WERI-Rb-1 (cell line): ENCODE measurements around the gene DSCAM.
A peak's percentile ranks its signal among the peaks of the same experiment; 100 is the strongest.
"Not testable (repeated sequence)": the region's sequence is repeated elsewhere in the genome, so short reads cannot be mapped to it uniquely, and the experiment has no call there.

Source experiments
- DNase-seq: peaks from one replicate; pipeline ENCODE4 v3.0.0-alpha.2; 2020
- H3K27ac ChIP-seq: fragments of 250-450 bp; sonication (Bioruptor Pico); 2 replicates; pipeline ENCODE4 v1.5.1; 2020; ENCODE audit warnings: mild to moderate bottlenecking, moderate library complexity
- H3K27me3 ChIP-seq: fragments of 250-450 bp; sonication (Bioruptor Pico); 2 replicates; pipeline ENCODE4 v1.5.1; 2021; ENCODE audit warnings: mild to moderate bottlenecking, low read depth, moderate library complexity; ENCODE audit not compliant: insufficient read depth, severe bottlenecking
- H3K36me3 ChIP-seq: fragments of 250-450 bp; sonication (Bioruptor Pico); 2 replicates; pipeline ENCODE4 v1.5.1; 2020; ENCODE audit warnings: mild to moderate bottlenecking, moderate library complexity
- H3K4me3 ChIP-seq: 2 replicates; pipeline ENCODE4 v1.5.1; 2011; ENCODE audit warnings: low read depth, mild to moderate bottlenecking, control low read depth, low read length
- H3K9me3 ChIP-seq: fragments of 250-450 bp; sonication (Bioruptor Pico); 2 replicates; pipeline ENCODE4 v1.5.1; 2021; ENCODE audit warnings: mild to moderate bottlenecking, moderate library complexity; ENCODE audit not compliant: severe bottlenecking
- TF ChIP-seq, protein P1 (sequence below): IDR thresholded peaks from 2 replicates; pipeline ENCODE4 v1.5.1; 2011; ENCODE audit warnings: low read depth, mild to moderate bottlenecking, control low read depth, inconsistent platforms, low read length

The DSCAM gene

DNA sequence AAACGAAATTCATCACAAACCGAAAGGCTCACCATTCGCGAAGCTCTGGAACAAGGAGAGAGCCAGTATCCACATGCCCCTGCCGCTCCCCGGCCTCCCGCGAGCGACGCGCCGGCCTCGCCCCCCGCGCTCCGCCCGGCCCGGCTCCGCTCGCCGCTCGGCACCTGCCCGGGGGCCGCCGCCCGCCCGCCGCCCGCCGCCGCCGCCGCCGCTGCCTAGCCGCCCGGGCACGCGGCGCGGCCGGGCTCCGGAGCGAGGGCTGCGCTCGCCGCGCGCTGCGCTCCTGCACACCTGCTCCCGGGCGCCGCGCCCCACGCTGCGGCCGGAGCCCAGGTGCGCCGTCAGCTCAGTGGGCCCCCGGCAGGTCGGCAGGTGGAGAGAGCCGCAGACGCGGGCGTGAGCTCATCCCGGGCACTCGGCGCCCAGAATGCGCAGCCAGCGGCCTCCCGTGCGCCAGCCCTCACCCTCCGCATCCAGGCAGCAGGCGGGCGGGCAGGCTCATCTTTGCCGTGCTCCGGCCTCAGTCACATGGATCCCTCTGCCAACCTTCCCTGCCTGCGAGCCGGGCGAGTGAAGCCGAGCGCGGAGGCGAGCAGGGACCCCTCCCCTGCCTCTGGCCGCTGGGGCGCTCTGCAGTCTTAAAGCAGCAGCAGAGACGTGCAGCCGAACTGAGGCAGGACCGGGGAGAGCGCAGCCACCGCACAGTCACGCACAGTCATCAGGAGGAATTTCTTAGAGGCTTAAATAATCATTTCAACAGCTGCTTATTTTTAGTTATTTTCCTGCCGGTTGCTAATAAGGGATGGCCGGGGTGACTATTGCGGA is at the start of gene DSCAM:
Gene DSCAM, minus strand, starts transcription at position 572 of the 825 bp plus-strand sequence. Its CDS starts 497 bp downstream, at position 75.
- H3K36me3 ChIP-seq, result no peaks in the 10 kb centered on the region
- peaks cover 11% of the 10 kb centered on the region for H3K27me3 ChIP-seq
- peak; percentile 39 for DNase-seq
- TF ChIP-seq, protein P1, sequence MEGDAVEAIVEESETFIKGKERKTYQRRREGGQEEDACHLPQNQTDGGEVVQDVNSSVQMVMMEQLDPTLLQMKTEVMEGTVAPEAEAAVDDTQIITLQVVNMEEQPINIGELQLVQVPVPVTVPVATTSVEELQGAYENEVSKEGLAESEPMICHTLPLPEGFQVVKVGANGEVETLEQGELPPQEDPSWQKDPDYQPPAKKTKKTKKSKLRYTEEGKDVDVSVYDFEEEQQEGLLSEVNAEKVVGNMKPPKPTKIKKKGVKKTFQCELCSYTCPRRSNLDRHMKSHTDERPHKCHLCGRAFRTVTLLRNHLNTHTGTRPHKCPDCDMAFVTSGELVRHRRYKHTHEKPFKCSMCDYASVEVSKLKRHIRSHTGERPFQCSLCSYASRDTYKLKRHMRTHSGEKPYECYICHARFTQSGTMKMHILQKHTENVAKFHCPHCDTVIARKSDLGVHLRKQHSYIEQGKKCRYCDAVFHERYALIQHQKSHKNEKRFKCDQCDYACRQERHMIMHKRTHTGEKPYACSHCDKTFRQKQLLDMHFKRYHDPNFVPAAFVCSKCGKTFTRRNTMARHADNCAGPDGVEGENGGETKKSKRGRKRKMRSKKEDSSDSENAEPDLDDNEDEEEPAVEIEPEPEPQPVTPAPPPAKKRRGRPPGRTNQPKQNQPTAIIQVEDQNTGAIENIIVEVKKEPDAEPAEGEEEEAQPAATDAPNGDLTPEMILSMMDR, result no peak
- H3K4me3 ChIP-seq, result peak within 1 kb of the TSS; percentile 47
- H3K27ac ChIP-seq, result no peak within 1 kb of the TSS
- no peaks in the 10 kb centered on the region for H3K9me3 ChIP-seq

- not testable (repeated sequence) for H3K4me3 ChIP-seq, DNase-seq, H3K36me3 ChIP-seq, H3K27ac ChIP-seq, H3K27me3 ChIP-seq
- peaks cover 13% of the 10 kb centered on the region for H3K9me3 ChIP-seq
Measured at GRCh38 chr21:40895697-40896096, 48.7 kb upstream of the DSCAM start.

DNA sequence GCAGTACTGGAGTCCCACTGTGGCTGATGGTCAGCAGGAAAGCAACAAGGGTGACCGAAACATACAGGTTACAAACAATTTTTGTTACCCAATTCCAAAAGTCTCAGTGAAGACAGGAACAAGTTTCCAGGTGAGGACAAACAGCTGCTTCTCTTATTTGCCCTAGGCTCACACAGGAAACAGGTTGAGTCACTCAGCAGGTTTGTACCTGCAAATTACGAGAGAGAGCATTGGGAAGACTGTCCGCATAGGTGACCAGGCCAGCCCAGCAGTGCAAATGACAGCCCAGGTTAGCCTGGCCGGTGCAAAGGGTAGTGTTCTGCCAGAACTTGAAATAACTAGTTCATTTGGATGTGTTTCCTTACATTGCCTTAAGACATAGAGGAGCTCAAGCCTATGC is 40.0 kb upstream of the DSCAM start:
- Histone ChIP-seq H3K4me3 (no peak overlapping the region), H3K9me3 (no peaks in the 10 kb centered on the region), H3K27me3 (no peaks in the 10 kb centered on the region), H3K27ac (no peak overlapping the region), H3K36me3 (no peaks in the 10 kb centered on the region)
- TF ChIP-seq, protein P1, result no peak
- no peak for DNase-seq

DNA sequence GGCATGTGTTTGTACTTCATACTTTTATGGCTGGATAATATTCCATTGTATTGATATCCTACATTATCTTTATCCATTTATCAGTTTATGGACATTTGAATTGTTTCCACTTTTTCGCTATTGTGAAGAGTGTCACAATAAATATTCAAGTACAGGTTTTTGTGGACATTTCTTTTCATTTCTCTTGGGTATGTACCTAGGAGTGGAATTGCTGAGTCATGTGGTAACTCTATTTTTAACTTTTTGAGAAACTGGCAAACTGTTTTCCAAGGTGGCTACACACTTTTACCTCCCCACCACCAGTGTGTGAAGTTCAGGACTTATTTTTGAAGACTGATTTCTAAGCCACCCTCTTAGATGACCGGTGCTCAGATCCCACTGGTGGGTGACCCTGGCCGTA is 39.0 kb upstream of the DSCAM start:
- Histone ChIP-seq H3K4me3 (no peak overlapping the region), H3K36me3 (no peaks in the 10 kb centered on the region), H3K9me3 (no peaks in the 10 kb centered on the region), H3K27ac (no peak overlapping the region), H3K27me3 (no peaks in the 10 kb centered on the region)
- no peak for DNase-seq
- TF ChIP-seq, protein P1, result no peak

DNA sequence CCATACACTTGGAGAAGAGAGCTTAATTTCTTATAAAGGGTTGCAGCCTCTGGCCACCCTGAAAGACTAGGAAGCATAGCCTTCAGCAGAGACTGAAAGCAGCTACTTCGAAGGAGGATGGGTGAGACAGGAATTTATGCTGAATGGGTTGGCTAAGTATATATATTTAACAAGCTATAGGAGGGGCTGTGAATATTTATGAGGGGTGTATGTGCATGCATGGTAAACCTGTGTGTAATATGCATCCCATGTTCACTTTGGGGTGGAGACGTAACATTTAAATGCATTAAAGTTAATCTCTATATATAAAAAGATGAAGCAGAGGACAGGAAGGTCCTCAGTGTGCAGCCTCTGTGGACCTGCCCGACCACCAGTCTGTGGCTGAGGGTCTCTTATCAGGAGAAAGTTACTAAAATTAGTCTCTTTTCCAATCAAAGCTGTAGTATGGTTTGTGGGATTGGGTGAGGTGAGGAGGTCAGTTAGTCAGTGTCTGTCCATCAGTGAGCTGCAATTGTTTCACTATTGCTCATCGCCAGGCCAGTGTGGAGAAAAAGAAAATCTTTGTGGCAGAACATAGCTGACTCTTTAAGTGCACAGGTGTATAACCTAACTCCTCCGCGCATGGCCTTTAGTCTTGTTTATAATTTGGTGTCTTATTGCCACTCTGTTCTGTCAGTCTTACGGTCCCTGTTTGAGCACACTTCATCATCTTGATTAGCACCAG is 35.4 kb upstream of the DSCAM start:
- H3K9me3 ChIP-seq, result no peaks in the 10 kb centered on the region
- no peak for DNase-seq
- no peak overlapping the region for H3K4me3 ChIP-seq
- TF ChIP-seq, protein P1, result no peak
- H3K27me3 ChIP-seq, result no peaks in the 10 kb centered on the region
- H3K36me3 ChIP-seq, result no peaks in the 10 kb centered on the region
- H3K27ac ChIP-seq, result no peak overlapping the region

DNA sequence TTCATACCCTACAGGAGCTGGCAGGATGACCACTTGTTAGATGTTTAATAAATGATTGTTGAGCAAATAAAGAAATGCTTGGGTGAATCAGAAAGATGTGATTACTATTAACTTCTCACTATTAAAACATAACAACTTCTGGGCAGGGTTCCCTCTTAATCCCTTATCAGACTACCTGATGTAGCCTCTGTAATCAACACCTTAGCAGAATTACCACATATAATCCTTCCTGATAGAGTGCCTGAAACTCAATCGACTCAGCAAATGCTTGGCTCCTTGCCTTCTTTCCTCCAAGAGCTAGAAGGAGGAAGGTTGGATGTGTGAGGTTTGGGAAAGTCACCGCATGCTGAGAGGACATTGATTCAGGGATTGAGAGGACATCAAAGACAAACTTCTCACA is 34.8 kb upstream of the DSCAM start:
- Histone ChIP-seq H3K4me3 (no peak overlapping the region), H3K27me3 (no peaks in the 10 kb centered on the region), H3K36me3 (no peaks in the 10 kb centered on the region), H3K27ac (no peak overlapping the region), H3K9me3 (no peaks in the 10 kb centered on the region)
- no peak for DNase-seq
- TF ChIP-seq, protein P1, result no peak
